Measurements from ENCODE around the gene TRAPPC5.

TRAPPC5 gene

DNA sequence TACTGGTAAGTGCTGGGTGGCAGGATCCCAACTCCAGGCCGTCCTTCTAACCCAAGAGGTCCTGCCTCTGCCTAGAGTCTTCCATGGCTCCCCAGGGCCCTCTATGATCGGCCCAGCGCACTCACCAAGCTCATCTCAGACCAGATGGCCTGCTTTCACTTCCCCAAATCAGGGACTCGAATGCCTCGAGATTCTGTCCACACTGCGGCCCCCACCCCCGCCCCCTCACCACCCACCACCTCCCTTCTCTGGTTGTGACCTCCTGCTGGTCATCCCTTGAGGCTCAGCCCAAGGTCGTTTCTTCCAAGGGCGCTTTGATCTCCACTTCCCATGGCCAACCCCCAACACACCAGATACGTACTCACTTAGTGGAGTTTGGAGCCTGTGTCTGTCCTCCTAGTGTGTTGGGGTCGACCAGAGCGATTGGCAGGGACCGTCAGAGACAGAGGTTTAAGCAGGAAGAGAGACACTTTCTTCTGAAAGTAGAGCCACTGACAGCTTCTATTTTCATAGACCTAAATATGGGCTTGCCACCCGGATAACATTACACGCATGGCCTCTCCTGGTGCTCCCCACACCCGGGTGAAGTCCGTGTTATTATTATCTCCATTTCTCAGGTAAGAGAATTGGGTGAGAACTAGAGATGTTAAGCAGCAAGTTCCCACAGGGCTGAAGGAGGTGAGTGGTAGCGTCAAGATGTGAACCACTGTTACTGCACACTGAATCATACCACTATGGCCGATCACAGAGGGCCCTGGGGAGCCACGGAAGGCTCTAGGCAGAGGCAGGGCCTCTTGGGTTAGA lies 21.2 kb downstream of the TRAPPC5 start, which contains the start of gene FCER2:
Gene FCER2 (minus strand): TSS at position 478 of the 804 bp plus-strand sequence. CDS start 2,371 bp downstream, outside the sequence.
- DNase-seq = no peak

DNA sequence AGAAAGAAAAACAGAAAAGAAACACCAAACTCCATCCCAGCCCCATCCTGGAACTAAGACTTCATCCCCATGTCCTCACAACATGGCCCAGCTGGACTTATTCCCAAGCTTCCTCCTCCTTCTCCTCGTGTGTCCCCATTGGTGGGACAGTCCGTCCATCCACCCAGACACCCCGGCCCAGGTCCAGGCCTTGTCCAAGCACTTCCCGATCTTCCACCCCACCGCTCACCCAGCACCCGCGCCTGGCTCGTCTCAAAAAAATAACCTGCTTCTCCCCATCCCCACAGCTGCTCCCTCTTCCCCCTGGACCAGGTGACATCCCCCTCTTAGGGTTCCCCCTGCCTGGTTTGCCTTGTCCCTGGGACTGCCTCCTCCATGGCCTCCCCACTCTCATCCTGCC lies 22.7 kb downstream of the TRAPPC5 start:
- no peak for DNase-seq

DNA sequence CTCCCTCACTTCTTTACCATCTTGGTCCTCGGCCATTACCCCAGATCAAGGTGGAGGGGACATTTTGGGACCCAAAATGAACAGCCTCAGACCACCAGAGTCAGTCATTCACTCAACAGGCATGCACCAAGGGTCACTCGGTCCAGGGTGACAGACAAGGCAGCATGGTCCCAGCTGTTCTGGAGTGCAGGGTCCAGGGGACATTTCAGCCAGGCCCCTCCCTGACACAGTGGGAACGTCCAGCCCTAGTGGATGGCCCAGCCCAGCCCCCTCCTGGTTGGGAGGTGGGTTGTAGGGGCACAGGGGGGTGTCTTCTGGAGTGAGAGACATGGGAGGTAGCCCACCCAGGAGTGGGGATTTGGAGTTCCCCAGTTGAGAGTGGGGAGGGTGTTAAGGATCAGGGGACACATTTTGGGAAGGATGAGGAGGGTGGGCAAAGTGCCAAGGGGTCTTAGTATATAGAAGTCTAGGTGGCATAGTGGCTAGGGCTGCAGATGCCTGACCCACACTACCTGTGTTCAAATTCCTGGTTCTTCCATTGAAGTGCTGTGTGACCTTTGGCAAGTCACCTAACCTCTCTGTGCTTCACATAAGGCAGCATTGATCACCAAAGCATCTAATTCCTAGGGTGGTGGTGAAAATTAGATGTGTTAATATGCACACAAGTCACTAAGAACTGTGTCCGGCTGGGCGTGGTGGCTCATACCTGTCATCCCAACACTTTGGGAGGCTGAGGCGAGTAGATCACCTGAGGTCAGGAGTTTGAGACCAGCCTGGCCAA lies 23.8 kb downstream of the TRAPPC5 start:
- DNase-seq = no peak

DNA sequence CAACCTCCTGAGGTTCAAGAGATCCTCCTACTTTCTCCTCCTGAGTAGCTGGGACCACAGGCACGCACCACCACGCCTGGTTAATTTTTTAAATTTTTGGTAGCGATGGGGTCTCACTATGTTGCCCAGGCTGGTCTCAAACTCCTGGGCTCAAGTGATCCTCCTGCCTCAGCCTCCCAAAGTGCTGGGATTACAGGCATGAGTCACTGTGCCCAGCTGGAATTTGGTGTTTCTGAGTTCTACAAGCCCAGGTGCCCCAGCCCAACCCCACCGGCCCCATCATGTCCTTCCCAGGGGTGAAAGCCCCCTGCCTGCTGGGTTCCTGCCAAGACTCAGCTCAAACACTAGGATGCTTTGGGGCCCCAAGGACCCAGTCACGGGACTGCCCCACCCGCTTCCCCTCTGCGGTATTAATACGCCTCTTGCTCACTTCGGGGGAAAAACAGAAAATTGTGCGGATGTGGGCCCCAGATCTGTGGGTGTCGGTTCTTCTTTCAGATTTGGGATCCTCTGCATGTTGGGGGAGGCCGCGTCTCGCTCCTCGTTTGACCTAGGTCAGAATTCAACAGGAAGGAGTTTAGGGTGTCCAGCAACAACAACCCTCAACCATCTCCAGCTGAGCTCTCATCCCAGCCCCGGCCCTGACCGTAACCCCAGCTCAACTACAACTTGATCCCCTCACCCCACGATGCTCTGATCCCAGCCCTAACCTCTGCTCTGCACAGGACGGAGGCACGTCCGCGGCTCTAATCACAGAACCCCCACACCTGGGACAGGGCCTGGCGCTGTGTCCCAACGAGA lies 25.0 kb downstream of the TRAPPC5 start:
- DNase-seq = no peak

DNA sequence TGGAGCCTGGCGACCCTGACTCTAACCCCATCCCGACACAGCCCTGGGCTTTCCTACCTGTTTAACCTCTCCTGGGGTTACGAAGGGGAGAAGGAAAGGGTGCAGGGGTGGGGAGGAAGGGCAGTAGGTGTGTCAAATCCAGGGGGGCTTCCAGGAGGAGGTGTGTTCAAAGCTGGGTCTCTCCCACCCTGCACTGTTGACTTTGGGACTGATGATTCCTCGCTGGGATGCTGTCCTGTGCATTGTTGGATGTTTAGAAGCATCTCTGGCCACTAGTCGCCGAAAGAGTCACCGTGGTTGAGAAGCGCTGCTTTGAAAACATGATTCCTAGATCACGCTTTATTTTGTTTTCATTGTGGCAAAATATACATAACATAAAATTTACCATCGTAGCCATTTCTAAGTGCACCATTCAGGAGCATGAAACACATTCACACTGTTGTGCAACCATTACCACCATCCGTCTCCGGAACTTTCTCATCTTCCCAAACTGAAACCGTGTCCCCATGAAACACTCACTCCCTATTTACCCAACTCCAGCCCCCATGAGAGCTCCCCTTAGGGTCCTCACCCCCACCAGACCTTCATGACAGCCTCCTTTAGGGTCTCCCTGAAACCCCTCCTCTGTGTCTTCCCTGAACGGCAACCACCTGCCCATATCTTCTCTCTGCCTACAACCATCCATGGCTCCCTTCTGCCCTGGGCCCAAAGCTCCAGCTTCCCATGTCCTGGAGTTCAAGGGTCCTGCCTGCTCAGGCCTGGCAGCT lies 25.7 kb downstream of the TRAPPC5 start:
- DNase-seq = no peak

DNA sequence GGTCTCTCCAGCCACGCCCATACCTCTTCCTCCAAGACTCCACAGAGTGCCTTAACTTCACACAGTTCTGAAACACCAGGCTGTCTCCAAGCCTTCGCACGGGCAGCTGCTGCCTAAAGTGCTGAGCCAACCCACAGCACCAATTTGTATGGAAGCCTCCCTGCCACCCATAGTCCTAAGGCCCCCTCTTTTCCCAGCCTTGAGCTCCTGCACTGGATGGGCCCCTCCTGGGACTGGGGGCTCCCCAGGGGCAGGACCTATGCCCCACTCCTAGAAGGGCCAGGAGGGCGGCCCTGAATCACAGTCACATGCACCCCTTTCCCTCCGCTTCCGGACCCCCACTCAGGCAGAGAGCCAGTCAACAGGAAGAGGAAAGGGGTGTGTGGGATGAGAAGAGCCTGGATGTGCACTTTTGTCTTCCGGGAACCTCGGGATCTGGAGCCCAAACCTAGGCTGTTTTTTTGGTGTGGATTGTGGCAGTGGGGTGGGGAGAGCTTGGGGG lies 26.4 kb downstream of the TRAPPC5 start:
- no peak for DNase-seq

DNA sequence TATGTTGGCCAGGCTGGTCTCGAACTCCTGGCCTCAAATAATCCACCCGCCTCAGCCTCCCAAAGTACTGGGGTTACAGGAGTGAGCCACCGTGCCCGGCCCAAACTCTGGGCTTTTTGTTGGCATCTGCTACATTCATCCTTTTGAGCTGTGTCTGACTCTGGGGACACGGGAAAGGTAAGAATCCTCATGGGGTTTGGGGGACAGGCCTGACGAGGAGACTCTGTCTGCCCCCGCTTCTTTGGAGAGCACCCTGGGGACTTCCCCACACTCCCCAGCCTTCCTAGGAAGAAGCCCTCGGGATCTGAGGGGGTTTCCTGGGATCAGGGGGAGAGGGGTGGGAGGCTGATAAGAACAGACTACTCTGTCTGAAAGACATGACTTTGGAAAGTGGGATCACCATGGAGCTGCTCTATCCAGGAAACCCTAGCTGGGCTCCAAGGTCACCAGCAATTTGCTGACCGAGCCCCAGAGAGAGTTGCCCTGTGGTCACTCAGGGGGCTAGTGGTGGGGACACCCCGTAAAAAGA lies 29.4 kb downstream of the TRAPPC5 start:
- no peak for DNase-seq

DNA sequence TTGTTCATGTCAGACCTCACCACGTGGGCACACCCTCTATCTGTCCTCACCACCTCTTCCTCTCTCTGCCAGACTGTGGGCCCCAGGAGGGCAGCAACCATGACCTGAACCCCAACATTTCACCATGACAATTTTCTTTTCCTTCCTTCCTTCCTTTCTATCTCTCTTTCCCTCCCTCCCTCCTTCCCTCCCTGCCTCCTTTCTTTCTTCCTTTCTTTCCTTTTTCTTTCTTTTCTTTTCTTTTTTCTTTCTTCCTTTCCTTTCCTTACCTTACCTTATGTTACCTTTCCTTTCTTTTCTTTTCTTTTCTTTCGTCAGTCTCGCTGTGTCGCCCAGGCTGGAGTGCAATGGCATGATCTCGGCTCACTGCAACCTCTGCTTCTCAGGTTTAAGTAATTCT lies 30.0 kb downstream of the TRAPPC5 start:
- DNase-seq = no peak

DNA sequence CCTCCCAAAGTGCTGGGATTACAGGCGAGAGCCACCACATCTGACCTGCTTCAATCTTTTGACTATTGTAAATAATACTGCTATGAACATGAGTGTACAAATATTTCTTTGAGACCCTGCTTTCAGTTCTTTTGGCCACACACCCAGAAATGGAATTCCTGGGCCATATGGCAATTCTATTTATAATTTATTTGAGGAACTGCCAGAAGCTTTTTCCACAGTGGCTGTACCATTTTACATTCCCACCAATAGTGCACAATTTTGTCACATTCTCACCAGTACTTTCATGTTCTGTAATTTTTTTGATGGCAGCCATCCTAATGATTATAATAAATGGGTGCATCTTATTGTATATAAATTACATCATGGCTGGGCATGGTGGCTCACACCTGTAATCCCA lies 35.0 kb downstream of the TRAPPC5 start:
- no peak for DNase-seq

DNA sequence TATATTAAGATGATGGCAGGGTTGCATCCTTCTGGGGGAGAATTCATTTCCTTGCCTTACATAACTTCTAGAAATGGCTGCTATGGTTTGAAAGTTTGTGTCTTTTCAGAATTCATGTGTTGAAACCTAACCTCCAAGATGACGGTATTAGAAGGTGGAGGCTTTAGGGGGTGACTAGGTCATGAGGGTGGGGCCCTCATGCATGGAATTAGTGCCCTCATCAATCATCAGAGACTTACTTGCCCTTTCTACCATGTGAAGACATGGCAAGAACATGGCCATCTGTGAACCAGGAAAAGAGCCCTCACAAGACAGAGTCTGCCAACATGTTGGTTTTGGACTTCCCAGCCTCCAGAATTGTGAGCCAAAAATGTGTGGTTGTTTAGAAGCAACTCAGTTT lies 36.1 kb downstream of the TRAPPC5 start:
- no peak for DNase-seq

DNA sequence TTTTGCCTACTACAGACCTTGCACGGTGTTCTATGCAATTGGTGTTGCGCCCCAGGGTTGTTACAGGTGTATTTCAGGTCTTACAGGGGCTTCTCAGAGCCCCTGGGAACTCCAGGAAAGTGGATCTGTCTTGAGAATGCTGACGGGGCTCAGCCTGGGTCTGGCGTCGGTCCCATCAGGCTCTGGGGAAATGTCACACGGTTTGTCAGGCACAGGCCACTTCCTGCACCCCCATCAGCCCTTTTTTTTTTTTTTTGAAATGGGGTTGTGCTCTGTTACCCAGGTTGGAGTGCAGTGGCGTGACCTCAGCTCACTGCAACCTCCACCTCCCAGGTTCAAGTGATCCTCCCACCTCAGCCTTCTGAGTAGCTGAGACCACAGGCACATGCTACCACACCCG lies 38.0 kb downstream of the TRAPPC5 start:
- no peak for DNase-seq

DNA sequence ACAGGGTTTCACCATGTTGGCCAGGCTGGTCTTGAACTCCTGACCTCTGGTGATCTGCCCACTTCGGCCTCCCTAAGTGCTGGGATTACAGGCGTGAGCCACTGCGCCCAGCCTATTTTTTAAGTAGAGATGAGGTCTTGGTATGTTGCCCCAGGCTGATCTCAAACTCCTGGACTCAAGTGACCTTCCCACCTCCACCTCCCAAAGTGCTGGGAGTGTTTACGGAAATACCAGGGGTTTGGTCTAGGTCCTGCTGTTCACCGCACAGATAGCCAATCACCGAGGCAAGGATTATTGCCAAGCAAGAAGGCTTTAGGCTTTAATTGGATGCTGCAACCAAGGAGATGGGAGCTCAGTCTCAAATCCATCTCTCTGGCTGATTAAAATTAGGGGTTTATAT lies 39.7 kb downstream of the TRAPPC5 start:
- DNase-seq = no peak

DNA sequence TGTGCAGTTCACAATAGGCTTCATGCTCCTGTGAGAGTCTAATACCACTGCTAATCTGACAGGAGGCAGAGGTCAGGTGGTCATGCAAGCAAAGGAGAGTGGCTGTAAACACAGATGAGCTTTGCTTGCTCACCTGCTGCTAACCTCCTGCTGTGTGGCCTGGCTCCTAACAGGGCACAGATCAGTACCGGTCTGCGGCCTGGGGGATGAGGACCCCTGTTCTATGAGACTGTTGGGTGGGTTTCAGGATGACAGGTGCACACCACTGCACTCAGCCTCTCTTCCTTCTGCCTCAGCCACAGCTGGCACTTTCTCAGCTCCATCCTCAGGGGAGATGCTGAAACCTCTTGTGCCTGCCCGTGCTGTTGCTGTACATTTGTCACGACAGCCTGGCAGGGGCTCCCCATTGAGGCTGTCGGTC lies 41.6 kb downstream of the TRAPPC5 start:
- no peak for DNase-seq

DNA sequence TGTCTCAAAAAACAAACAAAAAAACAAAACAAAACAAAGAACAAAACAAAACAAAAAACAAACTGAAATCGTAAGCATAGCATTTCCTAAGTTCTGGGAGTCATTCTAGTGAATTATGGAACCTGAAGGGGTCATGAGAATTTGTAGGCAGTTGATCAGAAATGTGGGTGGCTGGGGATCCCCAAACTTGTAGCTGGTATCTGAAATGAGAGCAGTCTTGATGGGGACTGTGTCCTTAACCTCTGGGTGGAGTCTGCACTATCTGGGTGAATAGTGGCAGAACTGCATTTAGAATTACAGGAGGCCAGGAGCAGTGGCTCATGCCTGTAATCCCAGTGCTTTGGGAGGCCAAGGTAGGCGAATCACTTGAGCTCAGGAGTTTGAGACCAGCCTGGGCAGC lies 45.2 kb downstream of the TRAPPC5 start:
- DNase-seq = no peak

DNA sequence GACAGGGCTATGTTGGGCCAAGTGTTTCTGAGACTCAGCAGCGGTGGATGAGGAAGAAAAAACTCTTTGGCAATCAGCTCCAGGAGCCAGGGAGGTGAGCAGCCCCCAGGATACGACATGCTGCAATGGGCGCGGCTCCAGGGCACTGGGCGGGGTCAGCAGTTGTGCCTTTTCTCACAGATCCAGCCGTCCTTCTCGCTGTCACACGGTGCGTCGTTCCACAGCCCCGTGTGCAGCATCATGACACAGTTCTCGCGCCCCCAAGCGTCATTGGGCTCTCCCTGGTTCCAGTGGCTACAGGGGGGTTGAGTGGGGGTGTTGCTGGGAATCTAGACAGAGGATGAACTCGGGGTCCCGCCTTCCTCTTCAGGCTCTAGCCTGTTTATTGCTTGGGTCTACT lies 48.6 kb downstream of the TRAPPC5 start:
- no peak for DNase-seq

DNA sequence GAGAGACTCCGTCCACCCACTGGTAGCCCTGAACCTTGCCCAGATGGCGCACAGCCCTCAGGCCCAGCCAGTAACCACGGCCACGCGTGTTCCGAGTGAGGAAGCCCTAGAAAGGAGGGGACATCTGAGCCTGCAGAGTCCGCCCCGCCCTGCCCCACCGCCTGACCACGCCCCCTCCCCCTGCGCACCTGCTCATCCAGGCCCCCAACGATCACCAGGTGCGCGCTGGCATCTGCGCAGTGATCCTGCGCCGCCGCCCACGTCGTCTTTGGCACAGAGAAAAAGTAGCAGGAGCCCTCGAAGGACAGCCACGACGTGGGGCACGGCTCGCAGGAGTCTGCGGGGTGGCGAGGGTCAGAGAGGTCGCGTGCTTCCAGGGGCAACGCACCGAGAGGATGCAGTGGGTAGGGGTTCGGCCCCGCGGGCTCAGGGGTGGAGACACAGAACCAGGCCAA lies 49.2 kb downstream of the TRAPPC5 start:
- no peak for DNase-seq

DNA sequence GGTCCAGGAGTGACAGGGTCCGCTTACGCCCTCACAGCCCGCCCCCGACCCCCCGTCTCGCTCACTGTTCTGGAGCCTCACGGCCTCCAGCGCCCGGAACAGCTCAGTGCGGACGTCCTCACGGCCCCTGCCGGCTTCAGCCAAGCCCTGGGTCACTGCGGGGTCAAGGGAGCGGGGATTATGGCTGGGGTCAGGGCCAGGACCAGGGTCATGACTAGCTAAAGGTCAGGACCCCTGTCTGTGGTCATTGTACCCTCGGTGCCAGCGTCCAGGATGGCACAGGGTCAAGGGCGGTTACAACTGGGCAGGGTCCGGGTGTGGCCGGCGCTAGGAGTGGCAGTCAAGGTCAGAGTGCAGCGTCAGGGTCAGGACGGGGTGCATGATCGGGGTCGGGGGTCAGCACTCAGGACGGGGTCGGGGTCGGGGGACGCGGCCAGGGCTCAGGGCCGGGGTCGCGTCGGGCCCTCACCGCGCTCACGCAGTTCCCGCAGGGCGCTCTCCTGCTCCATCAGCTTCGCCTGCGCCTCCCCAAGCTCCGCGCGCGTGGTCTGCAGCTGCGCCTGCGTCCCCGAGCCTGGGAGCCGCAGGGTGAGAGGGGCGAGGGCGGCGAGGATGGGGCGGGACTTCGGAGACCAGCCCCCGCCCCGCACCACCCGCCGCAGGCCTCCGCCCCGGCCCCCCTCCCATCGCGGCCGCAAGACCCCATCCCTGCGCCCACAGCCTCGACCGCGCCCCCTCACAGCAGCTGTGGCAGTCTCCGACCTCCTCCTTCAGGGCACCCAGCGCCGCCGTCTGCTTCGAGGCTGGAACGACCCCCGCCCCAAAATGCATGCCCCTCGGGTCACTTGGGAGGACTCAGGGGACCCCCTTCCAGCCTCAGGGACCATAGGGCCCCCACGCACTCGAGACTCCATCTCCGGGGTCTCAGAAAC lies 49.9 kb downstream of the TRAPPC5 start:
- DNase-seq = no peak

DNA sequence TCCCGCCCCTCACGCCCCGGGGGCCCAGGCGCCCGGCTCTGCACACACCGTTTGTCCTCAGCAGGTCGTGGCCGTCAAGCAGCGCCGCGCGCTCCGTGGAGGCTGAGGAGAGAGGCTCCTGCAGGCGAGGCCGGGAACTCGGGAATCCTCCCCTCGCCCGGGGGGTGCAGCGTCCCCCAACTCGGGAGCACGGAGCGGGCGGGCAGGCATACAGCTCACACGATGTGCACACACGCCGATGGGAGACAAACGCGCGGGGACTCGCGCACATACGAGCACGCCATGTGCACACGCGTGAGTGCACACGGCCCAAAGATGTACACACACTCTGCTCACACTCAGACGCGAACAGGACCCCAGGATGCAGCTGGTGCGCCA lies 50.6 kb downstream of the TRAPPC5 start:
- no peak for DNase-seq

DNA sequence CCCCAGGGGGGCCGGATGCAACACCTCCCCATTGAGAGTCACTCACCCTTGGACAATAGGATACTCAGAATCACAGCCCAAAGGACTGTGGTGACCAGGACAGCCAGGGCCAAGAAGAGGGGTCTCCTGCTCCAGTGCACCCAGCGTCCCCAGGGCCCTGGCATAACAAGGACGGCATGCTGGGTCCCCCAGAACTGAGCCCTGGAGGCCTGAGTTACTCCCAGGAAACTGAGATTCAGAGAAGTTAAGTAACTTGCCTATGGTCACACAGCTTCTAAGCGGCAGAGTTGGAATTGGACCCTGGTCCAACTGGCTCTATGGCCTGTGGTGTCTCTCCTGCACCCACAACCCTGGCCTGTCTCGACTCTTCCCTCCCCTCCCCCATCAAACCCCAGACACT lies 51.0 kb downstream of the TRAPPC5 start:
- no peak for DNase-seq

DNA sequence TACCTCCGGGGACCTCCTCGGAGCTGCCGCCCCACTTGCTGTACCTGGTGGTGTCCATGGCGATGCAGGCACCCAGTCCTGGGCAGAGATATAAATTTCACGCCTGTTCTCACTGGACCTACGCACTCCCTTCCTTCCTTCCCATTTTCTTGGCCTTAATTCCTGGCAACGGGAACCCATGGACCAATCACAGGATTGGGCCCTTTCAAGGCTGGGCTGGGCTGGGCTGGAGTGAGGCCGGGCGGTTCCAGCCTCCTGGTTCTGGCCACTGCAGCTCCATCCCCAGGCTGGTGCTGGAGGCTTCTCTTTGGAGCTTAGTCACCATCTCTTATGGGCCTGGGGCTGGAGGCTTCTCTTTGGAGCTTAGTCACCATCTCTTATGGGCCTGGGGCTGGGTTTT lies 51.4 kb downstream of the TRAPPC5 start, which contains the start of gene CLEC4G:
Gene CLEC4G (minus strand): TSS at position 66 of the 400 bp plus-strand sequence. CDS start 8 bp downstream, at position 58.
- no peak for DNase-seq

DNA sequence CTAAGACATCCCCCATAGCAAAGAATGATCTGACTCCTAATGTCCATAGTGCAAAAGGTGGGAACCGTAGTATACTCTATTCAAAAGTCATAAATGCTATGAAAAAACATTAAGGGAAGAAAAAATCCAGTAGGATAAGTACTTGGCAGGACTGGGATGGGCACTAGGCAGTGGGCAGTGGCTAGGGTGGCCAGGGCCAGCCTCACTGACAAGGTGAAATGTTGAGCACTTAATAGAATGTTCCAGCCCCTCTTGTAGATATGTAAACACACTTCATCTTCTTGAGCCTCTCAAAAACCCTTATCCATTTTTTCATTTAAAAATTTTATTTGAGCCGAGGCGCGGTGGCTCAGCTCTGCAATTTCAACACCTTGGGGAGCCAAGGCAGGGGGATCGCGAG lies 52.7 kb downstream of the TRAPPC5 start:
- no peak for DNase-seq
